Measurements from ENCODE around the gene MED29. TPM values are rescaled to one million over a fixed set of nuclear protein-coding genes. Genes with fewer than 3 reads are reported as not detected.

MED29 gene
- total and polyA plus RNA-seq, 2 experiments from 2014 or later: 26.1 to 62.0 TPM

DNA sequence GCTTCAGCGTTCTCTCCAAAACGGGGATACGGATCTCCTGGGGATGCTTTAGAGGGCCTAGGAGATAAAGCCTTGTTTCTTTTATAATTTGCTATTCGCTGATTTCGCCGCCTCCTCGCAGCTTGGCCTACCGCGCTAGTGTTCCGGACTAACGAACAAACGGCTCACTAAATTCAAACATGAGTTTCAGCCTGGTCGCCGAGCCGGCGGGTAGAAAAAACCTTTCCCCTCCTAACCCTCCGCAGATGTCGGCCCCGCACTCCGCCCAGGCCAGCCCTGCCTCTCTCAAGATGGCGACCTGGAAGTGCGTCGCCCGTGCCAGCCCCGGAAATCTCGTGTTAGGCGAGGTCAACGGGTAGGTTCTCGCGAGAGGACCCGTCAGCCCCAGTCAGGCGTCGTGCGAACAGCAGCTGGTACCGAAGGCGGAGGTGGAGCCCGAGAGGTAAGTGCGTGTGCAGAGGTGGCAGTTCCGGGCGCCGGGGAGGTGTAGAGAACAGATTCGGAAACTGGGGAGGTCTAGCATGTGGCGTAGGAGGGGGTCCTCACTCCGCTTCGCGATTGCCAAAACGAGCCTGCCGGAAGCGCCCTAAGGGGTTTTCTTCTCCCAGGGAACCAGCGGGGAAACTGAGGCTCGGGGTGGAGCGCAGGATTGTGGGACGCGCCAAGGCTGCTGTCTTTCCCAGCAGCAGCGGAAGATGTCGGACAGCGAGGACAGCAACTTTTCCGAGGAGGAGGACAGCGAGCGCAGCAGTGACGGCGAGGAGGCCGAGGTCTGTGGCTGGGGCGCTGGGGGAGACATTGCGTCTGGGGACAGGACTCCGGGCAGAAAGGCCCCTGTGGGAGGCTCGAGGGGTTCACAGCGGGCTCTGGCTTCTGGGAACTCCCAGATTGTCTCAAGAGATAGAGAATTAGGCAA lies 54.3 kb downstream of the MED29 start, which contains the start of gene SUPT5H:
SUPT5H (plus strand) TSS at position 387 of the 916 bp plus-strand sequence; CDS start at position 696, 309 bp downstream.
- H3K27ac Mint-ChIP-seq: peak within 1 kb of the TSS; percentile 96
- peaks cover 27% of the 10 kb centered on the region for H3K36me3 Mint-ChIP-seq (ENCODE audit: low read depth)
- Histone ChIP-seq H3K9me2 (ENCODE audit: insufficient read depth) (no peaks in the 10 kb centered on the region), H4K20me1 (replicated peaks; ENCODE audit: insufficient read depth) (peaks cover 14% of the 10 kb centered on the region), H3K4me1 (ENCODE audit: insufficient read depth) (peaks cover 4% of the 10 kb centered on the region; the same call in 1 of the 2 replicates), H3K36me3 (ENCODE audit: insufficient read depth) (no peaks in the 10 kb centered on the region; the same call in 1 of the 2 replicates), H3K4me3 (peak within 1 kb of the TSS; percentile 76), H3K79me2 (replicated peaks; ENCODE audit: insufficient read depth) (peaks cover 56% of the 10 kb centered on the region), H3F3A (replicated peaks; ENCODE audit: low read depth) (no peaks in the 10 kb centered on the region), H3K4me2 (peak within 1 kb of the TSS; percentile 86), H3K27me3 (ENCODE audit: insufficient read depth) (no peaks in the 10 kb centered on the region), H3K27ac (ENCODE audit: low read depth) (peak within 1 kb of the TSS; percentile 94), H2AFZ (peak within 1 kb of the TSS; percentile 88; the same call in 1 of the 2 replicates)
- peaks cover 4% of the 10 kb centered on the region; the same call in 1 of the 3 replicates for H3K9me3 Mint-ChIP-seq
- peaks cover 10% of the 10 kb centered on the region for H3K4me1 Mint-ChIP-seq
- TF ChIP-seq EZH2 (IDR thresholded peaks at IDR 0.05; ENCODE audit: low read depth, unreplicated experiment): no peak
- TF ChIP-seq POLR2AphosphoS5 (IDR thresholded peaks at IDR 0.05; ENCODE audit: low read depth): peak; percentile 94
- TF ChIP-seq EZH2phosphoT487 (IDR thresholded peaks at IDR 0.05; ENCODE audit: unreplicated experiment): no peak
- TF ChIP-seq ZNF114 (CRISPR knock-in tag; IDR thresholded peaks at IDR 0.05): no peak
- TF ChIP-seq JUNB (IDR thresholded peaks at IDR 0.05; ENCODE audit: unreplicated experiment): no peak
- TF ChIP-seq REST (IDR thresholded peaks at IDR 0.05; ENCODE audit: unreplicated experiment): no peak
- TF ChIP-seq CREB1 (CRISPR knock-in tag; IDR thresholded peaks at IDR 0.05; ENCODE audit: low read depth): peak; percentile 79
- TF ChIP-seq, protein P1, sequence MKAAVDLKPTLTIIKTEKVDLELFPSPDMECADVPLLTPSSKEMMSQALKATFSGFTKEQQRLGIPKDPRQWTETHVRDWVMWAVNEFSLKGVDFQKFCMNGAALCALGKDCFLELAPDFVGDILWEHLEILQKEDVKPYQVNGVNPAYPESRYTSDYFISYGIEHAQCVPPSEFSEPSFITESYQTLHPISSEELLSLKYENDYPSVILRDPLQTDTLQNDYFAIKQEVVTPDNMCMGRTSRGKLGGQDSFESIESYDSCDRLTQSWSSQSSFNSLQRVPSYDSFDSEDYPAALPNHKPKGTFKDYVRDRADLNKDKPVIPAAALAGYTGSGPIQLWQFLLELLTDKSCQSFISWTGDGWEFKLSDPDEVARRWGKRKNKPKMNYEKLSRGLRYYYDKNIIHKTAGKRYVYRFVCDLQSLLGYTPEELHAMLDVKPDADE (IDR thresholded peaks at IDR 0.05): peak; percentile 87; the same call in 1 of the 2 replicates
- TF ChIP-seq STAT1 (IDR thresholded peaks at IDR 0.05; ENCODE audit: unreplicated experiment): no peak
- TF ChIP-seq NANOG (IDR thresholded peaks at IDR 0.05; ENCODE audit: borderline replicate concordance): no peak
- TF ChIP-seq, protein P2, sequence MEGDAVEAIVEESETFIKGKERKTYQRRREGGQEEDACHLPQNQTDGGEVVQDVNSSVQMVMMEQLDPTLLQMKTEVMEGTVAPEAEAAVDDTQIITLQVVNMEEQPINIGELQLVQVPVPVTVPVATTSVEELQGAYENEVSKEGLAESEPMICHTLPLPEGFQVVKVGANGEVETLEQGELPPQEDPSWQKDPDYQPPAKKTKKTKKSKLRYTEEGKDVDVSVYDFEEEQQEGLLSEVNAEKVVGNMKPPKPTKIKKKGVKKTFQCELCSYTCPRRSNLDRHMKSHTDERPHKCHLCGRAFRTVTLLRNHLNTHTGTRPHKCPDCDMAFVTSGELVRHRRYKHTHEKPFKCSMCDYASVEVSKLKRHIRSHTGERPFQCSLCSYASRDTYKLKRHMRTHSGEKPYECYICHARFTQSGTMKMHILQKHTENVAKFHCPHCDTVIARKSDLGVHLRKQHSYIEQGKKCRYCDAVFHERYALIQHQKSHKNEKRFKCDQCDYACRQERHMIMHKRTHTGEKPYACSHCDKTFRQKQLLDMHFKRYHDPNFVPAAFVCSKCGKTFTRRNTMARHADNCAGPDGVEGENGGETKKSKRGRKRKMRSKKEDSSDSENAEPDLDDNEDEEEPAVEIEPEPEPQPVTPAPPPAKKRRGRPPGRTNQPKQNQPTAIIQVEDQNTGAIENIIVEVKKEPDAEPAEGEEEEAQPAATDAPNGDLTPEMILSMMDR (conservative IDR thresholded peaks at IDR 0.05; ENCODE audit: low read depth in 2 of 2): no peak
- TF ChIP-seq, protein P3, sequence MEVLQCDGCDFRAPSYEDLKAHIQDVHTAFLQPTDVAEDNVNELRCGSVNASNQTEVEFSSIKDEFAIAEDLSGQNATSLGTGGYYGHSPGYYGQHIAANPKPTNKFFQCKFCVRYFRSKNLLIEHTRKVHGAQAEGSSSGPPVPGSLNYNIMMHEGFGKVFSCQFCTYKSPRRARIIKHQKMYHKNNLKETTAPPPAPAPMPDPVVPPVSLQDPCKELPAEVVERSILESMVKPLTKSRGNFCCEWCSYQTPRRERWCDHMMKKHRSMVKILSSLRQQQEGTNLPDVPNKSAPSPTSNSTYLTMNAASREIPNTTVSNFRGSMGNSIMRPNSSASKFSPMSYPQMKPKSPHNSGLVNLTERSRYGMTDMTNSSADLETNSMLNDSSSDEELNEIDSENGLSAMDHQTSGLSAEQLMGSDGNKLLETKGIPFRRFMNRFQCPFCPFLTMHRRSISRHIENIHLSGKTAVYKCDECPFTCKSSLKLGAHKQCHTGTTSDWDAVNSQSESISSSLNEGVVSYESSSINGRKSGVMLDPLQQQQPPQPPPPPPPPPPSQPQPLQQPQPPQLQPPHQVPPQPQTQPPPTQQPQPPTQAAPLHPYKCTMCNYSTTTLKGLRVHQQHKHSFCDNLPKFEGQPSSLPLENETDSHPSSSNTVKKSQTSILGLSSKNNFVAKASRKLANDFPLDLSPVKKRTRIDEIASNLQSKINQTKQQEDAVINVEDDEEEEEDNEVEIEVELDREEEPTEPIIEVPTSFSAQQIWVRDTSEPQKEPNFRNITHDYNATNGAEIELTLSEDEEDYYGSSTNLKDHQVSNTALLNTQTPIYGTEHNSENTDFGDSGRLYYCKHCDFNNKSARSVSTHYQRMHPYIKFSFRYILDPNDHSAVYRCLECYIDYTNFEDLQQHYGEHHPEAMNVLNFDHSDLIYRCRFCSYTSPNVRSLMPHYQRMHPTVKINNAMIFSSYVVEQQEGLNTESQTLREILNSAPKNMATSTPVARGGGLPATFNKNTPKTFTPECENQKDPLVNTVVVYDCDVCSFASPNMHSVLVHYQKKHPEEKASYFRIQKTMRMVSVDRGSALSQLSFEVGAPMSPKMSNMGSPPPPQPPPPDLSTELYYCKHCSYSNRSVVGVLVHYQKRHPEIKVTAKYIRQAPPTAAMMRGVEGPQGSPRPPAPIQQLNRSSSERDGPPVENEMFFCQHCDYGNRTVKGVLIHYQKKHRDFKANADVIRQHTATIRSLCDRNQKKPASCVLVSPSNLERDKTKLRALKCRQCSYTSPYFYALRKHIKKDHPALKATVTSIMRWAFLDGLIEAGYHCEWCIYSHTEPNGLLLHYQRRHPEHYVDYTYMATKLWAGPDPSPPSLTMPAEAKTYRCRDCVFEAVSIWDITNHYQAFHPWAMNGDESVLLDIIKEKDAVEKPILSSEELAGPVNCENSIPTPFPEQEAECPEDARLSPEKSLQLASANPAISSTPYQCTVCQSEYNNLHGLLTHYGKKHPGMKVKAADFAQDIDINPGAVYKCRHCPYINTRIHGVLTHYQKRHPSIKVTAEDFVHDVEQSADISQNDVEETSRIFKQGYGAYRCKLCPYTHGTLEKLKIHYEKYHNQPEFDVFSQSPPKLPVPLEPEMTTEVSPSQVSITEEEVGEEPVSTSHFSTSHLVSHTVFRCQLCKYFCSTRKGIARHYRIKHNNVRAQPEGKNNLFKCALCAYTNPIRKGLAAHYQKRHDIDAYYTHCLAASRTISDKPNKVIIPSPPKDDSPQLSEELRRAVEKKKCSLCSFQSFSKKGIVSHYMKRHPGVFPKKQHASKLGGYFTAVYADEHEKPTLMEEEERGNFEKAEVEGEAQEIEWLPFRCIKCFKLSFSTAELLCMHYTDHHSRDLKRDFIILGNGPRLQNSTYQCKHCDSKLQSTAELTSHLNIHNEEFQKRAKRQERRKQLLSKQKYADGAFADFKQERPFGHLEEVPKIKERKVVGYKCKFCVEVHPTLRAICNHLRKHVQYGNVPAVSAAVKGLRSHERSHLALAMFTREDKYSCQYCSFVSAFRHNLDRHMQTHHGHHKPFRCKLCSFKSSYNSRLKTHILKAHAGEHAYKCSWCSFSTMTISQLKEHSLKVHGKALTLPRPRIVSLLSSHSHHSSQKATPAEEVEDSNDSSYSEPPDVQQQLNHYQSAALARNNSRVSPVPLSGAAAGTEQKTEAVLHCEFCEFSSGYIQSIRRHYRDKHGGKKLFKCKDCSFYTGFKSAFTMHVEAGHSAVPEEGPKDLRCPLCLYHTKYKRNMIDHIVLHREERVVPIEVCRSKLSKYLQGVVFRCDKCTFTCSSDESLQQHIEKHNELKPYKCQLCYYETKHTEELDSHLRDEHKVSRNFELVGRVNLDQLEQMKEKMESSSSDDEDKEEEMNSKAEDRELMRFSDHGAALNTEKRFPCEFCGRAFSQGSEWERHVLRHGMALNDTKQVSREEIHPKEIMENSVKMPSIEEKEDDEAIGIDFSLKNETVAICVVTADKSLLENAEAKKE (CRISPR knock-in tag; IDR thresholded peaks at IDR 0.05): no peak
- peak within 1 kb of the TSS; percentile 94 for H3K4me3 Mint-ChIP-seq
- H3K27me3 Mint-ChIP-seq (ENCODE audit: insufficient read depth, low read depth, poor library complexity): peaks cover 18% of the 10 kb centered on the region
- DNase-seq (ENCODE audit: low spot score) (peak; percentile 99), ATAC-seq (peak; percentile 96)
